Measurements from ENCODE around the gene SPRY4.

DNA sequence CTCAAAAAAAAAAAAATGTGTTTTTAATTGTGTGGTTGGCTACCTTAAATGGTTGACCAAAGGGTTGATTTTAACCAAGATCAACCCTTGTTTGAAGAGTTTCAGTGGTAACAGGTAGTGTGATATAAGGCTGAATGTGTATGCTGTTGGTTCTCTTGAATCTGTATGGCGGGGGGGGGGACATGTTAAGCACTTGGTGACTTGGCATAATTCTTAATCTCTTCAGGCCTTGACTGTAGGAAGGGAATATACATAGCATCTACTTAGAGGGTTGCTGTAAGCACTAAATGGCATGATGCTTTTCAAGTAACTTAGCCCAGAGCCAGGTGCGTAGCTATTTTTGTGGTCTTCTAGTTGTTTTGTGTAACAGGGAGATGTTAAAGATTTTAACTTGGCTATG lies 5.6 kb upstream of the SPRY4 start:
- TF ChIP-seq, protein P1, sequence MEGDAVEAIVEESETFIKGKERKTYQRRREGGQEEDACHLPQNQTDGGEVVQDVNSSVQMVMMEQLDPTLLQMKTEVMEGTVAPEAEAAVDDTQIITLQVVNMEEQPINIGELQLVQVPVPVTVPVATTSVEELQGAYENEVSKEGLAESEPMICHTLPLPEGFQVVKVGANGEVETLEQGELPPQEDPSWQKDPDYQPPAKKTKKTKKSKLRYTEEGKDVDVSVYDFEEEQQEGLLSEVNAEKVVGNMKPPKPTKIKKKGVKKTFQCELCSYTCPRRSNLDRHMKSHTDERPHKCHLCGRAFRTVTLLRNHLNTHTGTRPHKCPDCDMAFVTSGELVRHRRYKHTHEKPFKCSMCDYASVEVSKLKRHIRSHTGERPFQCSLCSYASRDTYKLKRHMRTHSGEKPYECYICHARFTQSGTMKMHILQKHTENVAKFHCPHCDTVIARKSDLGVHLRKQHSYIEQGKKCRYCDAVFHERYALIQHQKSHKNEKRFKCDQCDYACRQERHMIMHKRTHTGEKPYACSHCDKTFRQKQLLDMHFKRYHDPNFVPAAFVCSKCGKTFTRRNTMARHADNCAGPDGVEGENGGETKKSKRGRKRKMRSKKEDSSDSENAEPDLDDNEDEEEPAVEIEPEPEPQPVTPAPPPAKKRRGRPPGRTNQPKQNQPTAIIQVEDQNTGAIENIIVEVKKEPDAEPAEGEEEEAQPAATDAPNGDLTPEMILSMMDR (IDR thresholded peaks at IDR 0.05) = no peak
- TF ChIP-seq SMC3 (IDR thresholded peaks at IDR 0.05) = no peak
- no peak for TF ChIP-seq ZC3H11A (IDR thresholded peaks at IDR 0.05)
- TF ChIP-seq, protein P2, sequence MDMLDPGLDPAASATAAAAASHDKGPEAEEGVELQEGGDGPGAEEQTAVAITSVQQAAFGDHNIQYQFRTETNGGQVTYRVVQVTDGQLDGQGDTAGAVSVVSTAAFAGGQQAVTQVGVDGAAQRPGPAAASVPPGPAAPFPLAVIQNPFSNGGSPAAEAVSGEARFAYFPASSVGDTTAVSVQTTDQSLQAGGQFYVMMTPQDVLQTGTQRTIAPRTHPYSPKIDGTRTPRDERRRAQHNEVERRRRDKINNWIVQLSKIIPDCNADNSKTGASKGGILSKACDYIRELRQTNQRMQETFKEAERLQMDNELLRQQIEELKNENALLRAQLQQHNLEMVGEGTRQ (IDR thresholded peaks at IDR 0.05) = no peak

Data from A549 (cell line).